ENCODE measurements around the gene PPP2R1B. TPM values are rescaled to one million over a fixed set of nuclear protein-coding genes. Genes with fewer than 3 reads are reported as not detected.

The PPP2R1B gene
- total and polyA plus RNA-seq, 2 donors (not counting 1 experiment from before 2014, with no cell fraction given) = 8.2 to 37.0 TPM

DNA sequence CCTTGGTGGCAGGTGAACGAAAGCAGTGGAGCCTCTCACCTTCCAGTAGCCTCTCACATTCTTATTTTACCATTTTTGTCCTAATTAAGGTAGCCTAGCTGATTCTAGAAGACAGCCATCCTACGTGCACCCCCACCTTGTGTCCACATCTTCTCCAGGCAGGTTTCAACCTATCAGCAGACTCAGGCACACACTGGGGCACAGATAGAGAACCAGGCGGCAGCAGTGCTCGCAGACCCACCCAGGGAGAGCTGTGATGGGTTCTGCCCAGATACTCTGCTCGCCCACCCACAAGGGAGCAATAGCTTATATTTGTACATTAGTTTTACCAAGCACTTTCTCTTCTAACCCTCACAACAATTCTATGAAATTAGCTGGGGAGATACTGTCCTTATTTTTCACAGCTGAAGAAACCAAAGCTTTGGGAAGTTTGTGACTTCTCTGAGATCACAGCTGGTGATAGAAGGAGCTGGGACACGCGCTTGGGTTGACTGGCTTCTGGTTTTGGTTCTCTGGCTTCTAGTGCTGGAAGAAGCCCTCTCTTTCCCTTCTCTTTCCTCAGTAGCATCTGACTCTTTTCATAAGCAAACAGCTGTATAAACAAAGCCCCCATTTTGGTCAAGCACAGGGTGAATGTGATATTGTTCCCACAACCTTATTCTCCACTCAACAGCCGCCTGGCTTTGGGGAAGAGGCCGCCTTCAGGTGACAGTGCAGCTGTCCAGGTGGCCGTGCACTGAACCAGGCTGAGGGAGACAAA is 36.9 kb downstream of the PPP2R1B start:
- Histone ChIP-seq H3K9me3 (ENCODE audit: control extremely low read depth in 1 of 3, control insufficient read depth in 2 of 3, insufficient read depth in 1 of 3, low read length in 2 of 3) (no peaks in the 10 kb centered on the region), H3K4me2 (replicated peaks; ENCODE audit: low read depth, low read length, poor library complexity, severe bottlenecking) (no peak overlapping the region), H3K4me1 (ENCODE audit: control insufficient read depth in 2 of 2, insufficient read depth in 2 of 2, low read length in 2 of 2) (no peaks in the 10 kb centered on the region), H4K20me1 (ENCODE audit: control insufficient read depth, insufficient read depth, low read length, poor library complexity, severe bottlenecking) (no peaks in the 10 kb centered on the region), H3K4me3 (ENCODE audit: control extremely low read depth in 1 of 5, extremely low read depth in 1 of 5, insufficient read depth in 1 of 5, low read depth in 2 of 5, low read length in 4 of 5) (no peak overlapping the region), H2AFZ (ENCODE audit: insufficient read depth, low read depth, low read length, poor library complexity, severe bottlenecking) (no peak overlapping the region), H3K27ac (ENCODE audit: low read length in 2 of 2) (no peak overlapping the region), H3K27me3 (replicated peaks in 1 of 4; ENCODE audit: control extremely low read depth in 1 of 4, control insufficient read depth in 3 of 4, insufficient read depth in 4 of 4, low read length in 3 of 4) (no peaks in the 10 kb centered on the region), H3K9ac (ENCODE audit: low read length) (no peak overlapping the region), H3K79me2 (ENCODE audit: control insufficient read depth, insufficient read depth, low read length) (no peaks in the 10 kb centered on the region), H3K36me3 (replicated peaks in 1 of 2; ENCODE audit: control extremely low read depth in 1 of 2, control insufficient read depth in 1 of 2, extremely low read depth in 1 of 2, insufficient read depth in 2 of 2, low read length in 1 of 2) (peaks cover 0 to 21% of the 10 kb centered on the region in 2 experiments)
- DNase-seq = no peak
- no peak overlapping the region for H3K27ac Mint-ChIP-seq
- intact Hi-C loops (cut with micrococcal nuclease) = no loop called here
- ATAC-seq (ENCODE audit: low read depth) = no peak
- no peaks in the 10 kb centered on the region for H3K9me3 Mint-ChIP-seq (ENCODE audit: insufficient read depth)
- 89% methylated on average over 6 of the region's 10 CpGs for WGBS (ENCODE audit: insufficient coverage)
- no peaks in the 10 kb centered on the region for H3K4me1 Mint-ChIP-seq
- TF ChIP-seq CTCF (IDR thresholded peaks at IDR 0.05) = no peak
- TF ChIP-seq EZH2 (IDR thresholded peaks at IDR 0.05; ENCODE audit: borderline replicate concordance, insufficient read depth, low read depth, low read length, poor library complexity, severe bottlenecking) = no peak
- no peaks in the 10 kb centered on the region for H3K27me3 Mint-ChIP-seq
- CTCF ChIA-PET = interaction anchor here (1.1 kb wide), 1 partner anchor 49 kb away, joined by 4 read pairs; no protein-coding TSS in a partner anchor
- H3K4me3 Mint-ChIP-seq = no peak overlapping the region
- POLR2A ChIA-PET = no interaction called here

DNA sequence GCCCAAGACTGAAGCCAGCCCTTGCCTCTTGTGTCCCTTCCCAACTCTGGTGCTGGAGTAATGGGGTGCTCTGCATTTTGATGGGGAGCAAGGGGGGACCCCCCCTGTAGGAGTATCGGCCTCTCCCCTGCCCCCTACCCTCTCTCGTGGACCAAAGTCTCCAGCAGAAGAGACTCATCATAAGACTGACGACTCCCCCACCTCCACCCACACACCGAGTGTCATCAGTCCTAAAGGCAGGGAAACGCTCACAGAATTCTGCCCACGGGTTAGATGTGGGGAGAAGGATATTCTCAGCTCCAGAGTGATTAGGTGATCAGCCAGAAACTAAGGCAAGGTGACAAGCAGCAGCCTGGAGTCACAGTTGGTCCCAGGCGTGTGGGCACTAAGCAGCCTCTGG is 38.8 kb downstream of the PPP2R1B start:
- H3K4me3 ChIP-seq (ENCODE audit: control extremely low read depth in 1 of 5, extremely low read depth in 1 of 5, insufficient read depth in 1 of 5, low read depth in 2 of 5, low read length in 4 of 5) = no peak overlapping the region
- no peaks in the 10 kb centered on the region for H3K4me1 Mint-ChIP-seq
- H3K4me1 ChIP-seq (ENCODE audit: control insufficient read depth in 2 of 2, insufficient read depth in 2 of 2, low read length in 2 of 2) = no peaks in the 10 kb centered on the region
- peaks cover 0 to 37% of the 10 kb centered on the region in 2 experiments for H3K36me3 ChIP-seq (replicated peaks in 1 of 2; ENCODE audit: control extremely low read depth in 1 of 2, control insufficient read depth in 1 of 2, extremely low read depth in 1 of 2, insufficient read depth in 2 of 2, low read length in 1 of 2)
- 100% methylated on average over 2 of the region's 7 CpGs for WGBS (ENCODE audit: insufficient coverage)
- no peaks in the 10 kb centered on the region for H3K9me3 ChIP-seq (ENCODE audit: control extremely low read depth in 1 of 3, control insufficient read depth in 2 of 3, insufficient read depth in 1 of 3, low read length in 2 of 3)
- H3K27me3 ChIP-seq (replicated peaks in 1 of 4; ENCODE audit: control extremely low read depth in 1 of 4, control insufficient read depth in 3 of 4, insufficient read depth in 4 of 4, low read length in 3 of 4) = no peaks in the 10 kb centered on the region
- no peak overlapping the region for H3K4me2 ChIP-seq (replicated peaks; ENCODE audit: low read depth, low read length, poor library complexity, severe bottlenecking)
- no peak overlapping the region for H3K27ac Mint-ChIP-seq
- H3K9me3 Mint-ChIP-seq (ENCODE audit: insufficient read depth) = no peaks in the 10 kb centered on the region
- ATAC-seq (ENCODE audit: low read depth) = no peak
- no peak overlapping the region for H3K9ac ChIP-seq (ENCODE audit: low read length)
- POLR2A ChIA-PET = no interaction called here
- CTCF ChIA-PET = interaction anchor here (0.6 kb wide), 1 partner anchor 198 kb away, joined by 3 read pairs; no protein-coding TSS in a partner anchor
- no peaks in the 10 kb centered on the region for H3K79me2 ChIP-seq (ENCODE audit: control insufficient read depth, insufficient read depth, low read length)
- no peaks in the 10 kb centered on the region for H4K20me1 ChIP-seq (ENCODE audit: control insufficient read depth, insufficient read depth, low read length, poor library complexity, severe bottlenecking)
- no peak for TF ChIP-seq EZH2 (IDR thresholded peaks at IDR 0.05; ENCODE audit: borderline replicate concordance, insufficient read depth, low read depth, low read length, poor library complexity, severe bottlenecking)
- no peak for TF ChIP-seq CTCF (IDR thresholded peaks at IDR 0.05)
- no peak overlapping the region for H3K4me3 Mint-ChIP-seq
- no peak overlapping the region for H2AFZ ChIP-seq (ENCODE audit: insufficient read depth, low read depth, low read length, poor library complexity, severe bottlenecking)
- H3K27me3 Mint-ChIP-seq = no peaks in the 10 kb centered on the region
- no peak for DNase-seq
- no peak overlapping the region for H3K27ac ChIP-seq (ENCODE audit: low read length in 2 of 2)
- intact Hi-C loops (cut with micrococcal nuclease) = no loop called here
